ENCODE measurements around the gene LMAN2. TPM values are rescaled to one million over a fixed set of nuclear protein-coding genes. Genes with fewer than 3 reads are reported as not detected.

The LMAN2 gene
- polyA plus RNA-seq, 4 donors = 73.6 to 304 (median 158) TPM

DNA sequence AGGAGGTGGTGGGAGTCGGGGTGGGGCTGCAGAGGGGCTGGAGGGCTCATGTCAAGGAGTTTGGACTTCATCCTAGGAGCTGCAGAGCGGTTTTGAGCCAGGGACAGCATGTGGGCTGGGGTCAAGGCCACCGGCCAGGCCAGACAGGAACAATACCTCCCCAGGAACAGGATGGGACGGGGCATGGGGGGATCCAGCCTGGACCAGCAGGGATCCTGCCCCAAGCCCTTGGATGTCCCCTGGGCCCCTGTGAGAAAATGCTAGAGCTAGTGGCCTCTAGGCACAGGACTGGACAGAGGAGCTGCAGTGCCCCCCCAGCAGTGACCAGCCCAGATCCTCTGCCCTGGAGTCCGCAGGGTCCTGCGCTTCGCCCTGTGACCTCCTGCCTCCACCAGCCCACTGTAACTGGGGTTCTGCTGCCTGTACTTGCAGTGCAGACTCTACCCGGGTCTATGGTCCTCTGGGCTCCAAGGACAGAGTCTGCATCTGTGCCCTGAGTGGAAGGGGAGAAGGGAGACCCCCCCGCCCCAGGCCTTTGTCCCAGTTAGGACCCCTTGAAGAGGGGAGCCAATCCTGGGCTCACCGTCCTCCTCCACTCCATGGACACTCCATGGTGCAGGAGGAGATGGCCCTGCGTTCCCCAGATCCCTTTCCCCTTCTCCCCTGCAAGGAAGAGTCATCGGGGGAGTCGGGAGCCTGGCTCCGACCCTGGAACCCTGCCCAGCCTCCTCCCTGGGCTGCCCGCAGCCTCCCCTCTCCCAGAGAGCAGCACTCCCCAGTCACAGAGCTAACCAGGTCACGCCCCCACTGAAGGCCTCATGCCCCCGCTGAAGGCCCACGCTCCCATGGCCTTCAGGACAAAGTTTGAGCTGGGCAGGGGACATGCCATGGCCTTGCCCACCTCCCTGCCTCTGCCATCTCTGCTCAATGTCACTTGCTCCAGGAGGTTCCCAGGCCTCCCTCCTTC lies 36.8 kb downstream of the LMAN2 start:
- H3K4me3 ChIP-seq (ENCODE audit: low read depth in 1 of 3, low read length in 3 of 3) = no peak overlapping the region
- no peaks in the 10 kb centered on the region for H3K9me3 ChIP-seq (ENCODE audit: control insufficient read depth in 2 of 2, insufficient read depth in 1 of 2, low read depth in 1 of 2, low read length in 1 of 2)
- peaks cover 3 to 28% (median 3%) of the 10 kb centered on the region in 3 donors for H3K4me1 ChIP-seq (ENCODE audit: control insufficient read depth in 3 of 3, insufficient read depth in 2 of 3, low read depth in 1 of 3, low read length in 2 of 3)
- no peaks in the 10 kb centered on the region for H3K27me3 ChIP-seq (ENCODE audit: control insufficient read depth in 3 of 3, insufficient read depth in 3 of 3, low read length in 3 of 3)
- FAIRE-seq = no peak
- peaks cover 0 to 32% (median 0%) of the 10 kb centered on the region in 3 donors for H3K36me3 ChIP-seq (ENCODE audit: control insufficient read depth in 3 of 3, insufficient read depth in 2 of 3, low read depth in 1 of 3, low read length in 3 of 3)
- DNase-seq = no peak
- H3K27ac ChIP-seq (ENCODE audit: low read depth in 1 of 3, low read length in 2 of 3) = no peak overlapping the region
- WGBS, 3 donors = 88 to 92% (median 91%) methylated on average over 14 to 18 of the region's 18 CpGs

- DNase-seq (no peak), FAIRE-seq (no peak)
- no peaks in the 10 kb centered on the region for H3K9me3 ChIP-seq (ENCODE audit: control insufficient read depth in 2 of 2, insufficient read depth in 1 of 2, low read depth in 1 of 2, low read length in 1 of 2)
- H3K27ac ChIP-seq (ENCODE audit: low read depth in 1 of 3, low read length in 2 of 3) = no peak overlapping the region
- H3K4me3 ChIP-seq (ENCODE audit: low read depth in 1 of 3, low read length in 3 of 3) = no peak overlapping the region
- H3K36me3 ChIP-seq (ENCODE audit: control insufficient read depth in 3 of 3, insufficient read depth in 2 of 3, low read depth in 1 of 3, low read length in 3 of 3) = peaks cover 0 to 41% (median 0%) of the 10 kb centered on the region in 3 donors
- no peaks in the 10 kb centered on the region for H3K27me3 ChIP-seq (ENCODE audit: control insufficient read depth in 3 of 3, insufficient read depth in 3 of 3, low read length in 3 of 3)
- 90 to 91% (median 91%) methylated on average over 15 of the region's 15 CpGs for WGBS, 3 donors
- H3K4me1 ChIP-seq (ENCODE audit: control insufficient read depth in 3 of 3, insufficient read depth in 2 of 3, low read depth in 1 of 3, low read length in 2 of 3) = peaks cover 3 to 28% (median 3%) of the 10 kb centered on the region in 3 donors
These were observed 37.8 kb downstream of the LMAN2 start for GRCh38 chr5:177313561-177314259.

DNA sequence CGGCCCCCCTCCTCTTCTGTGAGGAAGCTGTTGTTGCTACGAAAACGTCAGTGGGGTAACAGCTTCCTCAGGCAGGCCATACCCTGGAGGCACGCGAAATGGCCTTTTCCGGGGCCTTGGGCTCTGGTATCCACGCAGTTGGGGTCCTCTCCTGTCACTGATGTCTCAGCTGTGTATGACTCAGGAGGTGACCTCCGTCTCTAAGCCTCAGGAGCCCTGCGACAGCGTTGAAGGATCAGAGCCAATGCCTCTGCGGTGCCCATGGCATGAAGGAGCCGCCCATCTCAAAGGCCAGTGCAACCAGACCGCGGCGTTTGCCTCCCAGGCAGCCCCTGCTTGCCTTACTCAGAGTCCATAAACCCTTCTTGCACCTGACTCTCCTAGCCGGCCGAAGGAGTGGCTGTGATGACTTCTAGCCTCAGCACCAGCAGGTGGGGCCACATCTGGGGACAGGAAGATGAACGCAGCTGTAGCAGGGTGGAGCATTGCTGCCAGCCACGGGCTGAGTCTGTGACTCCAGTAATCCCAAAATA lies 38.8 kb downstream of the LMAN2 start:
- Histone ChIP-seq H3K27me3 (ENCODE audit: control insufficient read depth in 3 of 3, insufficient read depth in 3 of 3, low read length in 3 of 3) (no peaks in the 10 kb centered on the region), H3K4me3 (ENCODE audit: low read depth in 1 of 3, low read length in 3 of 3) (peak overlapping the region in 2 of 3 donors; percentile 12 to 33), H3K9me3 (ENCODE audit: control insufficient read depth in 2 of 2, insufficient read depth in 1 of 2, low read depth in 1 of 2, low read length in 1 of 2) (no peaks in the 10 kb centered on the region), H3K27ac (ENCODE audit: low read depth in 1 of 3, low read length in 2 of 3) (peak overlapping the region in 2 of 3 donors; percentile 6 to 83), H3K4me1 (ENCODE audit: control insufficient read depth in 3 of 3, insufficient read depth in 2 of 3, low read depth in 1 of 3, low read length in 2 of 3) (peaks cover 3 to 28% (median 3%) of the 10 kb centered on the region in 3 donors), H3K36me3 (ENCODE audit: control insufficient read depth in 3 of 3, insufficient read depth in 2 of 3, low read depth in 1 of 3, low read length in 3 of 3) (peaks cover 0 to 50% (median 0%) of the 10 kb centered on the region in 3 donors)
- FAIRE-seq = no peak
- 2 to 6% (median 2%) methylated on average over 19 of the region's 19 CpGs for WGBS, 3 donors
- peak; percentile 82 to 84 for DNase-seq

GRCh38 chr5:177311723-177312648 lies 39.5 kb downstream of the LMAN2 start, which contains the start of gene MXD3:
Gene MXD3, minus strand, starts transcription at chr5:177311898. Its CDS starts 68 bp downstream, at chr5:177311830.
- FAIRE-seq = no peak
- H3K9me3 ChIP-seq (ENCODE audit: control insufficient read depth in 2 of 2, insufficient read depth in 1 of 2, low read depth in 1 of 2, low read length in 1 of 2) = no peaks in the 10 kb centered on the region

DNA sequence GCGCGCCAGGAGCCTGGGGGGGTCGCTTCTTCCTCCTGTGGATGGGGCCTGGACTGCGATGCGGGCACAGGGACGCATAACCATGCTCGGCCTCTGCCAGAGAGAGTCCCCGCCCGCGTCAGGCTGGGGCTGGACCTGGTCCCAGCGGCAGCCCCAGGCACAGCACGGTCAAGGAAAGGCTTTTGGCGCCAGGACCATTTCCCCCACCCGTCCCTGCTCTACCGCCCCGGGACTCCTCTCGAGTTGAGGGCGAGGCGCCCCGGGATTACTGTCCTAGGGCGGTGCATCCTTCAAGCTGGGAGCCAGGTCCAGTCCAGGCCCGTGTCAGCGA lies 40.1 kb downstream of the LMAN2 start:
- 0 to 1% (median 1%) methylated on average over 8 to 23 of the region's 23 CpGs for WGBS, 3 donors
- FAIRE-seq = no peak

More at GRCh38 chr5:177311723-177312648, 39.5 kb downstream of the LMAN2 start, which contains the start of gene MXD3:
- WGBS, 3 donors = 0 to 1% (median 0%) methylated on average over 74 to 78 of the region's 78 CpGs
- DNase-seq = peak; percentile 95 to 96
- peak within 1 kb of the TSS in 2 of 3 donors; percentile 80 to 83 for H3K27ac ChIP-seq (ENCODE audit: low read depth in 1 of 3, low read length in 2 of 3)
- peaks cover 3 to 28% (median 3%) of the 10 kb centered on the region in 3 donors for H3K4me1 ChIP-seq (ENCODE audit: control insufficient read depth in 3 of 3, insufficient read depth in 2 of 3, low read depth in 1 of 3, low read length in 2 of 3)
- H3K27me3 ChIP-seq (ENCODE audit: control insufficient read depth in 3 of 3, insufficient read depth in 3 of 3, low read length in 3 of 3) = no peaks in the 10 kb centered on the region
- H3K36me3 ChIP-seq (ENCODE audit: control insufficient read depth in 3 of 3, insufficient read depth in 2 of 3, low read depth in 1 of 3, low read length in 3 of 3) = peaks cover 0 to 52% (median 3%) of the 10 kb centered on the region in 3 donors
- peak within 1 kb of the TSS; percentile 50 to 57 (median 51) for H3K4me3 ChIP-seq (ENCODE audit: low read depth in 1 of 3, low read length in 3 of 3)

GRCh38 chr5:177310757-177311391 lies 40.6 kb downstream of the LMAN2 start:
- no peaks in the 10 kb centered on the region for H3K9me3 ChIP-seq (ENCODE audit: control insufficient read depth in 2 of 2, insufficient read depth in 1 of 2, low read depth in 1 of 2, low read length in 1 of 2)
- FAIRE-seq = no peak
- no peak overlapping the region for H3K27ac ChIP-seq (ENCODE audit: low read depth in 1 of 3, low read length in 2 of 3)
- H3K4me3 ChIP-seq (ENCODE audit: low read depth in 1 of 3, low read length in 3 of 3) = peak overlapping the region in 2 of 3 donors; percentile 50 to 57
- 12 to 19% (median 18%) methylated on average over 12 to 20 of the region's 20 CpGs for WGBS, 3 donors
- H3K27me3 ChIP-seq (ENCODE audit: control insufficient read depth in 3 of 3, insufficient read depth in 3 of 3, low read length in 3 of 3) = no peaks in the 10 kb centered on the region
- peaks cover 0 to 59% (median 5%) of the 10 kb centered on the region in 3 donors for H3K36me3 ChIP-seq (ENCODE audit: control insufficient read depth in 3 of 3, insufficient read depth in 2 of 3, low read depth in 1 of 3, low read length in 3 of 3)
- peaks cover 3 to 28% (median 3%) of the 10 kb centered on the region in 3 donors for H3K4me1 ChIP-seq (ENCODE audit: control insufficient read depth in 3 of 3, insufficient read depth in 2 of 3, low read depth in 1 of 3, low read length in 2 of 3)
- DNase-seq = peak; percentile 40 to 48

More for the DNA sequence above, 40.1 kb downstream of the LMAN2 start:
- Histone ChIP-seq H3K9me3 (ENCODE audit: control insufficient read depth in 2 of 2, insufficient read depth in 1 of 2, low read depth in 1 of 2, low read length in 1 of 2) (no peaks in the 10 kb centered on the region), H3K27me3 (ENCODE audit: control insufficient read depth in 3 of 3, insufficient read depth in 3 of 3, low read length in 3 of 3) (no peaks in the 10 kb centered on the region), H3K27ac (ENCODE audit: low read depth in 1 of 3, low read length in 2 of 3) (peak overlapping the region in 1 of 3 donors; percentile 19), H3K4me3 (ENCODE audit: low read depth in 1 of 3, low read length in 3 of 3) (peak overlapping the region in 2 of 3 donors; percentile 50 to 57), H3K36me3 (ENCODE audit: control insufficient read depth in 3 of 3, insufficient read depth in 2 of 3, low read depth in 1 of 3, low read length in 3 of 3) (peaks cover 0 to 57% (median 5%) of the 10 kb centered on the region in 3 donors), H3K4me1 (ENCODE audit: control insufficient read depth in 3 of 3, insufficient read depth in 2 of 3, low read depth in 1 of 3, low read length in 2 of 3) (peaks cover 3 to 28% (median 3%) of the 10 kb centered on the region in 3 donors)
- DNase-seq = peak in 1 of 2 donors; percentile 28

- no peak for FAIRE-seq
- DNase-seq = no peak
- H3K4me1 ChIP-seq (ENCODE audit: control insufficient read depth in 3 of 3, insufficient read depth in 2 of 3, low read depth in 1 of 3, low read length in 2 of 3) = peaks cover 3 to 28% (median 3%) of the 10 kb centered on the region in 3 donors
- H3K27me3 ChIP-seq (ENCODE audit: control insufficient read depth in 3 of 3, insufficient read depth in 3 of 3, low read length in 3 of 3) = no peaks in the 10 kb centered on the region
- no peaks in the 10 kb centered on the region for H3K9me3 ChIP-seq (ENCODE audit: control insufficient read depth in 2 of 2, insufficient read depth in 1 of 2, low read depth in 1 of 2, low read length in 1 of 2)
- H3K4me3 ChIP-seq (ENCODE audit: low read depth in 1 of 3, low read length in 3 of 3) = peak overlapping the region in 1 of 3 donors; percentile 57
- H3K36me3 ChIP-seq (ENCODE audit: control insufficient read depth in 3 of 3, insufficient read depth in 2 of 3, low read depth in 1 of 3, low read length in 3 of 3) = peaks cover 0 to 59% (median 5%) of the 10 kb centered on the region in 3 donors
- no peak overlapping the region for H3K27ac ChIP-seq (ENCODE audit: low read depth in 1 of 3, low read length in 2 of 3)
- WGBS, 3 donors = 90 to 92% (median 91%) methylated on average over 13 of the region's 13 CpGs
These were observed 41.1 kb downstream of the LMAN2 start for GRCh38 chr5:177310332-177310731.

Data from small intestine (tissue), 7 donors.